ENCODE measurements around the gene MC4R.

The MC4R gene

DNA sequence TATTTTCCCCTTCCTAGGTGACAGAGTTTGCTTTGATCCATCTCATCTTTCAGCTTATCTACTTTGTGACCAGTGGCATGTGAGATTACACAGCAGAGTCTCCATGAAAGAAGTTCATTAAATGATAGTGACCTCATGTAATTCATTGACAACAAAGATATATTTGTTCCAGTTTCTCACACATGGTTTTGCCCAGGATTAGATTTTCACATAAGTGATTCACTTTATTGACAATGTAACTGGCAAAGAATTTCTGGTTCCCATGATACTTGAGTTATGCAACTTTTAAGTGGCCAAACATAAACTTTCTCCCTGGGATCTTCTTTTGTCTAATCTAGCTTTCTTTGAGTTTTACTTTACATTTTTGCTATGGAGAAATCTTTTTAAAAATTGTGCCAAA, 50.0 kb downstream of the MC4R start:
- no peak for DNase-seq
